ENCODE data around the gene LIPT2.

LIPT2 gene

GRCh38 chr11:74449369-74449931, 44.1 kb downstream of the LIPT2 start:
- 92 to 95% methylated on average over 2 of the region's 2 CpGs for WGBS, 2 experiments (ENCODE audit: insufficient coverage in 2 of 2)
- H3K27ac ChIP-seq (ENCODE audit: low read depth, low read length, severe bottlenecking) = no peak overlapping the region

DNA sequence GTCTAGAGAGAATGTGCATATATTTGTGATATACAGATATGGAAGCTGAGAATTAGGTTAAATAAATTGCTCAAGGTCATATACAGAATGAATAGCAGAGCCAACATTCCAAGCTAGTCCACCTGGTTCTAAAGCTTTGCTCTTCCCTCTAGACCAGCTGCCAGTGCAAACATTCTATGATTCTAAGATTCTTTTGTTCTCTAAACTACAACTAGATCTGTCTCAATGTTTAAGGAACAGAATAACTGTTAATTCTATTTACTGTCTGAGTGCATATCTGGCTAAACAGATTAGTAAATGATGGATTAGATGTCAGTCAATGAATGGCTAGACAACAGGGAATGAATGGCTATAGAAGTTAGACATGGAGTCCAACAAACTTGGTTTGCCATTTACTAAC, 45.8 kb downstream of the LIPT2 start:
- Histone ChIP-seq H3K4me1 (ENCODE audit: control insufficient read depth, insufficient read depth, low read length, poor library complexity, severe bottlenecking) (no peaks in the 10 kb centered on the region), H3K36me3 (ENCODE audit: control insufficient read depth, insufficient read depth, low read length) (no peaks in the 10 kb centered on the region), H3K27ac (ENCODE audit: low read depth, low read length, severe bottlenecking) (no peak overlapping the region), H3K9me3 (ENCODE audit: control insufficient read depth, low read length) (no peaks in the 10 kb centered on the region), H3K4me3 (ENCODE audit: extremely low read depth, insufficient read depth, low read length, poor library complexity, severe bottlenecking) (no peak overlapping the region)

More at GRCh38 chr11:74449369-74449931, 44.1 kb downstream of the LIPT2 start:
- H3K36me3 ChIP-seq (ENCODE audit: control insufficient read depth, insufficient read depth, low read length) = no peaks in the 10 kb centered on the region
- no peak overlapping the region for H3K4me3 ChIP-seq (ENCODE audit: extremely low read depth, insufficient read depth, low read length, poor library complexity, severe bottlenecking)
- H3K4me1 ChIP-seq (ENCODE audit: control insufficient read depth, insufficient read depth, low read length, poor library complexity, severe bottlenecking) = no peaks in the 10 kb centered on the region
- no peaks in the 10 kb centered on the region for H3K9me3 ChIP-seq (ENCODE audit: control insufficient read depth, low read length)

DNA sequence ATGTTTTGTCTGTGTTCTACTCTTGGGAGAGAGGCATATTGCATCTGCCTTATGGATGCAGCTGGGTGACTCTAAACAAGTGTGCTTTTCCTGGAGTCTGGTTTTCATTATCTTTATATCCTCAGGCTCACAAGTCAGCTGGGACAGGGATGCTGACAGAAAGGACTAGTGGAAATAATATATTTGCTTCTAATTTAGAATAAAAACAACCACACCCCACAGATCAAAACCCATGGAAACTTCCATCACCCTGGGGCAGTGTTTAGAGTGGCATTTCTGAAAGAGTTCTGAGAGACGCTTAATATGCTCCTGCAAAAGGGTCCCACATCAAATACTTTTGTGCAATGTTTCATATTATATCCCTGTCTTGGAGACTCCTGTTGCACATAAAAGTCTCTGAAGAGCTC, 47.0 kb downstream of the LIPT2 start:
- no peak overlapping the region for H3K27ac ChIP-seq (ENCODE audit: low read depth, low read length, severe bottlenecking)
- no peaks in the 10 kb centered on the region for H3K9me3 ChIP-seq (ENCODE audit: control insufficient read depth, low read length)
- no peaks in the 10 kb centered on the region for H3K4me1 ChIP-seq (ENCODE audit: control insufficient read depth, insufficient read depth, low read length, poor library complexity, severe bottlenecking)
- no peaks in the 10 kb centered on the region for H3K36me3 ChIP-seq (ENCODE audit: control insufficient read depth, insufficient read depth, low read length)
- 100% methylated on average over 1 of the region's 1 CpG; no CpG with 5 or more reads in 1 of the 2 experiments for WGBS, 2 experiments (ENCODE audit: insufficient coverage in 2 of 2)
- H3K4me3 ChIP-seq (ENCODE audit: extremely low read depth, insufficient read depth, low read length, poor library complexity, severe bottlenecking) = no peak overlapping the region

- H3K9me3 ChIP-seq (ENCODE audit: control insufficient read depth, low read length) = no peaks in the 10 kb centered on the region
- H3K4me1 ChIP-seq (ENCODE audit: control insufficient read depth, insufficient read depth, low read length, poor library complexity, severe bottlenecking) = no peaks in the 10 kb centered on the region
- H3K36me3 ChIP-seq (ENCODE audit: control insufficient read depth, insufficient read depth, low read length) = no peaks in the 10 kb centered on the region
- 87 to 92% methylated on average over 2 to 4 of the region's 9 CpGs for WGBS, 2 experiments (ENCODE audit: insufficient coverage in 2 of 2)
- no peak overlapping the region for H3K4me3 ChIP-seq (ENCODE audit: extremely low read depth, insufficient read depth, low read length, poor library complexity, severe bottlenecking)
- no peak overlapping the region for H3K27ac ChIP-seq (ENCODE audit: low read depth, low read length, severe bottlenecking)
Observed at GRCh38 chr11:74444173-74444826, 49.2 kb downstream of the LIPT2 start.

DNA sequence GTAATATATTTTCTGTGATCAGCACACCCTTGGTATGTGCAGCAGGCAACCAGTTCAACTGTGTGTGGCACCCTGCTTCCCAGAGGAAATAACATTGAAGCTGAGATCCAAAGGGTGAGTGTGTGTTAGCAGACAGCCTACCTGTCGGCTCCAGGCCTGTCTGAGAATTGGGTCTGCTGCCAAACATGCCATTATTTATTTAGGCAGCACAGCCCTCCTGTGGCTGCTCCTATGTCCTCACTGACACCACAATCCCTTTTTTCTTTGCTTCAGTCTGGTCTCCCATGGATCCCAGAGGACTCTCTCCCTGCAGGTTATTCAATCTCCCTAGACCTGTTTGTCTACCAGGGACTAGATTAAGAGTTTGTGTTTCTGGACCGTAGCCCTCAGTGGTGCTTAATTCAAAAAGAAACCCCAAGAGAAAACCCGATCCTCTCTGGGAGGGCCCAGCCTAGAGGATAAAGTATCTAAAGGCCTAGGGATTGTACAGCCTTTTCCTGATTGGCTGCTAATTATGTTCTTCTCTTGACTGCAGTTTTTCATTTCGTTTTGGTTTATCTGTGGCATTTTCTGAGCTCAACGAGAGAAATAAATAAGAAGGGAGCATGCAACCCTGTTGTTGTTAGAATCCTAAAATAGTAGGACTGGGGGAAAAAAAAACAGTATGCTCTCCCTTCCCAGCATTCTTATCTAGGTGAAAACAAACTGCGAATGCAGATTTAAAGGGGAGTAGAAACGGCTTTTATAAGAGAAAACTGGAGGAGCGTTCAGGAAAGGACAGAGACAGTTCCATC, 50.3 kb downstream of the LIPT2 start:
- no peak overlapping the region for H3K27ac ChIP-seq (ENCODE audit: low read depth, low read length, severe bottlenecking)
- H3K4me3 ChIP-seq (ENCODE audit: extremely low read depth, insufficient read depth, low read length, poor library complexity, severe bottlenecking) = no peak overlapping the region
- H3K4me1 ChIP-seq (ENCODE audit: control insufficient read depth, insufficient read depth, low read length, poor library complexity, severe bottlenecking) = no peaks in the 10 kb centered on the region
- 55 to 57% methylated on average over 5 to 7 of the region's 8 CpGs for WGBS, 2 experiments (ENCODE audit: insufficient coverage in 2 of 2)
- no peaks in the 10 kb centered on the region for H3K36me3 ChIP-seq (ENCODE audit: control insufficient read depth, insufficient read depth, low read length)
- H3K9me3 ChIP-seq (ENCODE audit: control insufficient read depth, low read length) = no peaks in the 10 kb centered on the region

DNA sequence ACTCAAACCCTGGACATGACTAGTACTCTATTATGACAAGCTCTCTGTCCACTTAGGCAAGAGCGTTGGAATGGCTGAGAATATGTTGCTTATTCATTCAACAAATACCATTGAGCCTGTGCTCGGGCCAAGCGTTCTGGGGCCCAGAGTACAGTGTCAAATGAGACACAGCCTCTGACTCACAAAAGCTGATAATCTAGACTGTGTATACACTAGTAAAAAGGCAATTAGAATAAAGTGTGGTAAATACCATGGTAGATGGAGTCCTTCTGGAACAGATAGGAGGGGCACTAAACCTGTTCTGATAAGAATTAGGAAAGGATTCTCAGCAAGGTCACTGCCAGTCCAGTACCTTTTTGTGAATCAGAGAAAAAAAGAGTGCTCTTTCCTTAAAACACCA, 50.9 kb downstream of the LIPT2 start:
- Histone ChIP-seq H3K4me1 (ENCODE audit: control insufficient read depth, insufficient read depth, low read length, poor library complexity, severe bottlenecking) (peaks cover 3% of the 10 kb centered on the region), H3K27ac (ENCODE audit: low read depth, low read length, severe bottlenecking) (no peak overlapping the region), H3K9me3 (ENCODE audit: control insufficient read depth, low read length) (no peaks in the 10 kb centered on the region), H3K36me3 (ENCODE audit: control insufficient read depth, insufficient read depth, low read length) (no peaks in the 10 kb centered on the region), H3K4me3 (ENCODE audit: extremely low read depth, insufficient read depth, low read length, poor library complexity, severe bottlenecking) (no peak overlapping the region)
- WGBS, 2 experiments (ENCODE audit: insufficient coverage in 2 of 2) = 90 to 100% methylated on average over 2 of the region's 3 CpGs

All from mesodermal cell (in vitro differentiated cells).